Measurements from ENCODE around the gene RPL13A.
"Not testable (repeated sequence)": the region's sequence is repeated elsewhere in the genome, so short reads cannot be mapped to it uniquely, and the experiment has no call there.

RPL13A gene

GRCh38 chr19:49487277-49488045, at the start of gene RPL13A:
TSS of gene RPL13A (plus strand) at chr19:49487608. CDS start at chr19:49487630, 22 bp downstream.
- DNase-seq: peak; percentile 100

- no peak for DNase-seq
These were observed 49.1 kb upstream of the RPL13A start for GRCh38 chr19:49438261-49438660.

- no peak for DNase-seq
These were observed 47.6 kb upstream of the RPL13A start for GRCh38 chr19:49439836-49440235.

DNA sequence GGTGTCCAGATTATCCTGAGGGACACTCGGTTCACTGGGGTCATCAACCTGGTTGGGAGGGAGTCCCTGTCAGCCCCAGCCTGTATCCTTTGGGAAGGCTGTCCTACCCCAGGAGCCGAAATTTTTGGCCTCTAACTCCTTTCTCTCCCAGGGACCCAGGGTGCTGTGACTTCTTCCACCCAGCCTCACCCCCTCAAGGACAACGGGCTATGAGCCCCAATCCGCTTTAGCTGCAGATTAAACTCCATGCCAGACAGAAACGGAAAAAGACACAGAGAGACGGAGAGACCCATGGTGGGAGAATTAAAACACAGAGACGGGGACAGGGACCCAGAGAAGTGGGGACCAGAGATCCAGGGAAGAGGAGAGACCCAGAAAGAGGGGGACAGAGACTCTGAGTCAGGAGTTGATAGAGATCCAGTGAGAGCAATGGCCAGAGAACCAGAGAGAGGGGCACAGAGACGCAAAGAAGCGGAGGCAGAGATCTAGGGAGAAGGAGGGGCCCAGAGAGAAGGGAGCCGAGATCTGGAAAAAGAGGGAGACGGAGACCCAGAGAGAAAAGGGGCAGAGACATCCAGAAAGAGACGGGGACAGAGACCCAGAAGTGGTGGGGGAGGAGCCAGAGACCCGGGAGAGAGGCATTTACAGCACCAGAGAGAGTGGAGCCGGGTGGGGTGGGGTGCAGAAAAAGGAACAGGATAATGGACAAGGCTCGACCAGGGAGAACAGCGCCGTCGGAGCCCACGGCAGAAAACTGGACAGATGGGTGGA, 46.8 kb upstream of the RPL13A start:
- DNase-seq: no peak

GRCh38 chr19:49441210-49441959, 46.0 kb upstream of the RPL13A start, which contains the start of gene SLC17A7:
TSS of gene SLC17A7 (minus strand) at chr19:49441527. CDS start at chr19:49441379, 148 bp downstream.
- peak; percentile 41 to 60 for DNase-seq

DNA sequence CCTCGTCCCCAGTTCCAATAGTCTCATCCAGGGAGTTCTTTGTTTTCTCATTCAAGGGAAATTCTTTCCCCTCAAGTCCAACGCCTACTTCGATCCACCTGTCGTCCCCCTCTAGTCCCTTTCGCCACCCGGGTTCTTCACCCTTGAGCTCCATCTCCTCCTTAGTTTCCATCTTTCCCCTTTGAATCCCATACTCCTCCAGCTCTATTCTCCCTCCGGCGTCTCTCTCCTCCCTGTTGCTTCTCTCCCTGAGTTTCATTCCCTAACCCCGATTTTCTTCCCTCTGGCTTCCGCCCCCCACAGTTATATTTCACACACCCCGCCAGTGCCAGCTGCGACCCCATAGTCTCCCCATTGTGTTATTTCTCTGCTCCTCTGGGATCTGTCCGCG, 45.5 kb upstream of the RPL13A start:
- no peak for DNase-seq

DNA sequence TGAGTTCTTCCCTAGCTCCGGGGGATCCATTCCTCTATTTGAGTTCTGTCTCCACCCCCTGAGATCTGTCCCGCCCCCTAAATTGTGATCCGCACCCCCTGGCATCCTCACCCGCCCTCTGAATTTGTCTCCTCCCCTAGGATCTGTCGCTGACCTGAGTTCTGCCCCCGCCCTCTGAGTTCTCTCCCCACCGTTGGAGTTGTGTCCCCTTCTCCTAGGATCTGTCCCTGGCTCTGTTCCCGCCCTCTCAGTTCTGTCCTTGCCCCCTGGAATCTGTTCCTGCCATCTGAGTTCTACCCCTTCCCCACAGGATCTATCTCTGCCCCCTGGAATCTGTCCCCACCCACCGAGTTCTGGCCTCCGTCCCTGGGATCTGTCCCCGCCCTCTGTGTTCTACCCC, 45.1 kb upstream of the RPL13A start:
- no peak for DNase-seq

DNA sequence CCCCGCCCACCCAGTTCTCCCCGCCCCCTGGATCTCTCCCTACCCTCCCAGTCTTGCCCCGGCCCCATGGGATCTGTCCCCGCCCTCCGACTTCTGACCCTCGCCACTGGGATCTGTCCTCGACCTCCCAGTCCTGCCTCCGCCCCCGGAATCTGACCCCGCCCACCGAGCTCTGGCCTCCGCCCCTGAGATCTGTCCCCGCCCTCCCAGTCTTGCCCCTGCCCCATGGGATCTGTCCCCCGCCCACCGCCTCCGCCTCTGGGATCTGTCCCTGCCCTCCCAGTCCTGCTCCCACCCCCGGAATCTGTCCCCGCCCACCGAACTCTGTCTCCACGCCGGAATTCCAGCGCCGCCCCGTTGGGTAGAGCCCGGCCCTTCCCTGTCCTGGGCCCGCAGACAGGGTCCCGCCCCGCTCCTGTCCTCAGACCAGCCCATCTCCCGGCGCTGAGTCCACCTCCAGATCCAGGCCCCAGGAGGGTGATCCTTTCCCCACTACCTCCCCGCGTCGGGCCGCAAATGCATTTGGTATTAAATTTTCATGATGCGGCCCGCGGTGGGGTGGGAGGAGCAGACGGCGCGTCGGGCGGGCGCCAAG, 44.5 kb upstream of the RPL13A start:
- DNase-seq: peak; percentile 42 to 65

GRCh38 chr19:49443366-49444099, 43.9 kb upstream of the RPL13A start:
- DNase-seq: peak; percentile 92 to 93

- DNase-seq: not testable (repeated sequence)
These were observed 43.2 kb upstream of the RPL13A start for GRCh38 chr19:49444100-49444700.

DNA sequence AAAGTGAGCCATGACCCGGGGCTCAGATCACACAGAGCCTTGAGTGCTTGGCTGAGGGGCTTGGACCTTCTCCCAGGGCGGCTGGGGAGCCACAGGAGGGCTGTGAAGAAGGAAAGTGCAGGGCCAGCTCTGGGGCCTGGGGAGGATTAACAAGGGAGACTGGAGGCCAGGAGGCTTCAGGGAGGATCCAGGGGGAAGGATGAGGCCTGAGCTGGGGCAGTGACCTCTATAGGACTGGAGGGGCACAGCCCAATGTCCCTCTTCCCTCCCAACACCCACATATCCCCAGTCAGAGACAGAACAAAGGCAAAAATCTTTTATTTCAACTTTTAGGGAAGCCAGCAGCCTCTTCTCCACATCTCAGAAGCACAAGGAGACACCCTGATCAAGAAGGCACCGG, 41.4 kb upstream of the RPL13A start:
- no peak for DNase-seq

DNA sequence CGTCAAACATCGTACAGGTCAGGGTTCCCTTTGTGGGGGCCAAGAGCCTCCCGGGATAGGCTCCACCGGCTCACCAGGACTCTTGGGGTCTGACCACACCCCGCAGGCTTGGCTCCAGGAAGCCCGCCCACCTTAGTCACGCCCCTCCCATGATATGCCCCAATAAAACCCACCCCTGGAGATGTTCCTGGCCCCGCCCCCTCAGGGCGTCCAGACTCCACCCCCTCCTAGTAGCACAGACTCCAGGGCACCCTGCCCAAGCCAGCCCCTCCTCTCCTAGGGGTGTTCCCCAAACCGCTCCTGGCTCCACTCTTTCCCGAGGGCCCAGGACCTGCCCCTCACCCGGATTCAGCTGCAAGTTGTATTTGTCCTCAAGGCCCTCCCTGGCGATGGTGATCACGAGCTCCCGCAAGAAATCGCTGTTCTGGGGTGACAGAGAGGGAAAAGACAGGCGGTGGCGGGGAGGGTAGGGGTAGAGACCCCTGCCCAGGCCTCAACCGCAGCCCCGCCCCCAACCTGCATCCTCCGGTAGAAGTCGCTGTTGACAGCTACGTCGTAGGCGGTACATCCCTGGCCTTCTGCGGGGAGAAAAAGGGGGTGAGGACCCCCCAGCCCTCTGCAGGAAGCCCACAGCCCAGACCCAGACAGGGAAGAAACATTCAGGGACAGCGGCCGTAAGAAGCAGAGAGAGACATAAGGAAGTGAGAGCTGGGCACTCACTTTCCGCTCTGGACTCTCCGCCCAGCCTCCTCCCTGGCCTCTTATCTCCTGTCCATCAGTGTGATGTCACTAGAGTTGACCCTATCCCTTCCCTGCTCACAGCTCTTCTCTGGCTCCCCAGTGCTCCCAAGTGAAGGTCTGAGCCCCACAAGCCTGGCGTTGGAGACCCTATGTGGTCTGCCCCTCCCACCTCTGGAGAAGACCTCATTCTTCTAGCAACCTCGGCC, 39.6 kb upstream of the RPL13A start:
- no peak for DNase-seq

- no peak for DNase-seq
These were observed 39.0 kb upstream of the RPL13A start for GRCh38 chr19:49448432-49448786.

DNA sequence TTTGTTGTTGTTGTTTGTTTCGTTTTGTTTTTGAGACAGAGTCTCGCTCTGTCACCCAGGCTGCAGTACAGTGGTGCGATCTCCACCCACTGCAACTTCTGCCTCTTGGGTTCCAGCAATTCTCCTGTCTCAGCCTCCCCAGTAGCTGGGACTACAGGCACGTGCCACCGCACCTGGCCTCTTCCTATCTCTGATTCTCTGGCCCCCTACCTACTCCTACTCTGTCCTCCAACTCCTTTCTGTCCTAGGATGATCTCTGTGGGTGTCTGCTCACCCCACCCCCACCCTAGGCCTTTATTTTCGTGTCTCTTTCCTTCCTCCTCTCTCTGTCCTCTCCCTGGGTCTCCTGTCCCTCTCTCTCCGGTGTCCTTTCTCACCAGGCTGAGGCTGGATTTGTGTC, 37.0 kb upstream of the RPL13A start:
- no peak for DNase-seq

DNA sequence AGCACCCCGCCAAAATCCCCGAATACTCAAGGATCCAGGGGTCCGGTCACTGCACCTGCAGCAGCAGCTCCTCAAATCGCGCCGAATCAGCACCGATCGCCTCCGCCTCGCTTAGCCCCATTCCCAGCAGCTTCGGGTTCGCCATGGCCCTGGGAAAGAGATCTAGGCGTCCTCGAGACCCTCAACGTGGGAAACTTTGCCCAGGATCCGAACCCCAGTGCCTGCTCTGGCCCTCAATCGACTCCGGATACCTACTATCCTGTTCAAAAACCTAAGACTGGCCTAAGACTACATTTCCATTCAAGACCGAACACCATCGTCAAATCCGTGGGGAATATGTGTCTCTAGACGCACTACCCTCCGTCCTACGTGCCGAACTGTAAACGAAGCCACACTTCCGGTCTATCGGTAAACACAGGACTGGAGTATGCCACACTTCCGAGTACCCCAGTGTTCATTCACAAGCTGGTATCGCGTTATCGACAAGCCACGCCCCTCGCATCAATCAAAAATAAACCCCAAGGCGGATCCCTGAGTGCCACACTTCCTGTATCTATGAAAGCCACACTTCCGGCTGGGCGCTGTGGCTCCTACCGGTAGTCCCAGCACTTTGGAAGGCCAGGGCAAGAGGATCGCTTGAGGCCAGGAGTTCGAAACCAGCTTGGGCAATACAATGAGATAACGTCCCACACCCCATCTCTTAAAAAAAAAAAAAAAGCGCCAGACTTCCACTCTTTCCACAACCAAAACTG, 35.8 kb upstream of the RPL13A start, which contains the start of gene PIH1D1:
Gene PIH1D1 (minus strand): TSS at position 385 of the 752 bp plus-strand sequence. CDS start 240 bp downstream, at position 145.
- peak; percentile 98 for DNase-seq

GRCh38 chr19:49453013-49453756, 34.2 kb upstream of the RPL13A start, which contains the start of gene ALDH16A1:
TSS of gene ALDH16A1 (plus strand) at chr19:49453225. CDS start at chr19:49453332, 107 bp downstream.
- DNase-seq: peak; percentile 98

DNA sequence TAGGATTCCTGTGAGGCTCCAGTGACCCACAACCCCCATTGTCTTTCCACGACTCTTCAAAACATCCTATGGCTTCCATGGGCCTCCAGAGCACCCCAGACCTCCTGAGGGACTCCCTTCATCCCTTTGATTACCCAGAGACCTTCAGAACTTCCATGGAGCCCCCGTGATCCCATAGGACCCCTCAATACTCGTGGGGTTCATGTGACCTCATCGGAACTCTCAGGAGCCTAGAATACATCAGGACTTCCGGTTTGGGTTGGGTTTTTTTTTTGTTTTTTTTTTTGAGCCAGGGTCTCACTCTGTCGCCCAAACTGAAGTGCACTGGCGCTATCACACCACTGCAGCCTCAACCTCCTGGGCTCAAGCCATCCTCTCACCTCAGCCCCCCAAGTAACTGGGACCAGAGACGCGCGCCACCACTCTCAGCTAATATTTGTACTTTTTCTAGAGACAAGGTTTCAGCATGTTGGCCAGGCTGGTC, 33.6 kb upstream of the RPL13A start:
- peak; percentile 28 to 49 for DNase-seq

DNA sequence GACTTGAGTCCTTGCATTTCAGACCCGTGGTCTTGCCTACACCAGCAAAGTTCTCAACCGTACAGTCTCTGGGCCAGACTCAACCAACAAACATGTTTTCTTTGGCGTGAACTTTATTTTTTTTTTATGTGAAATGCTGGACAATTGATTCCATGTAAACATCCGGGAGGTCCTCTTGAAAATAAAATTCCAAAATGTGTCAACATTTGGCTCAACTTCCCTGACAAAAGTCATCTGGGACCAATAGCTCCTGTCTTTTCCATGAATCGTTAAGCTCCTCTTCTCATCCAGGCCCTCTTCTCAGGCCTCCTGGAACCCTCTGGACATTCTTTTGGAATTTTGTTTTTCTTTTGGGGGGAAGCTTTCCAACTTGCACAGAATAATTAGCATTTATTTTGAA, 31.6 kb upstream of the RPL13A start:
- DNase-seq: no peak

GRCh38 chr19:49456326-49456725, 31.1 kb upstream of the RPL13A start:
- no peak for DNase-seq
